Activated CD4-positive, alpha-beta T cell treated with anti-CD3 and anti-CD28 coated beads, Interleukin-2, amount 10 ng/mL, durations not matched to agents 24 days and 14 days (primary cell): ENCODE data around the gene TSBP1. TPM values are rescaled to one million over a fixed set of nuclear protein-coding genes. Genes with fewer than 3 reads are reported as not detected.
"Not testable (repeated sequence)": the region's sequence is repeated elsewhere in the genome, so short reads cannot be mapped to it uniquely, and the experiment has no call there.

ENCODE experiments used
- DNase-seq: peaks from one replicate; pipeline ENCODE4 v3.0.0; 2022
- H3K27ac Mint-ChIP-seq: one replicate; pipeline ENCODE4 v1.8.0; 2022; ENCODE audit warnings: mild to moderate bottlenecking, mixed read lengths
- H3K27me3 Mint-ChIP-seq: one replicate; pipeline ENCODE4 v1.8.0; 2022; ENCODE audit warnings: mixed read lengths
- H3K36me3 Mint-ChIP-seq: one replicate; pipeline ENCODE4 v1.8.0; 2022; ENCODE audit warnings: low read depth, mild to moderate bottlenecking, mixed read lengths
- H3K4me1 Mint-ChIP-seq: one replicate; pipeline ENCODE4 v1.8.0; 2021; ENCODE audit warnings: mixed read lengths
- H3K4me3 Mint-ChIP-seq: one replicate; pipeline ENCODE4 v1.8.0; 2022; ENCODE audit warnings: mild to moderate bottlenecking, moderate library complexity, mixed read lengths
- H3K9me3 Mint-ChIP-seq: one replicate; pipeline ENCODE4 v1.8.0; 2021; ENCODE audit warnings: mixed read lengths
- intact Hi-C: fragments of 100-400 bp; cut with micrococcal nuclease; formaldehyde crosslinking; loops from one replicate; pipeline ENCODE4 v1.15.1; 2023
- total RNA-seq: library from RNA; stranded (reverse); gene quantifications from 2 replicates; pipeline ENCODE4 v1.2.3, GENCODE V29; 2022

The TSBP1 gene
- total RNA-seq, 1 donor from 2014 or later, result not detected

GRCh38 chr6:32358548-32358947 lies 13.2 kb downstream of the TSBP1 start:
- H3K9me3 Mint-ChIP-seq, H3K4me1 Mint-ChIP-seq, H3K27ac Mint-ChIP-seq, DNase-seq, H3K36me3 Mint-ChIP-seq, intact Hi-C loops, H3K4me3 Mint-ChIP-seq: not testable (repeated sequence)
- peaks cover 23% of the 10 kb centered on the region for H3K27me3 Mint-ChIP-seq

DNA sequence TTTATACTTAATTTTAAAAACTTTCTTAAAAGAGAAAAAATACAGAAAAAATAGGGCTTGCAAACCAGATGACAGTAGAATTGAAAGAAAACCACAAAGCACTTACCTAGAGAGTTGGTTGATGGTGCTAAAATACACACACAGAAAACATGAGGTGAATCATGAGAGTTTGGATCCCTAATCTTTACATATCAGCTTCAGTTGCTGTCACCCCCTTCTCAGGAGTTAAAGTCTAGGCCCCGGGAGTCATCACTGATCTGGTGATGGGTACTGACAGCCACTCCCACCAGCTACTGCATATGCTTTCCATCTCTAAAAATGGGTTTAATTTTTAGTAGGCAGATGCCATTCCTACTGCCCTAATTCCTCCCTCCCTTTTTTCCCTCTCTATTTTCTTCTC lies 16.7 kb downstream of the TSBP1 start:
- H3K4me3 Mint-ChIP-seq, result no peak overlapping the region
- peaks cover 2% of the 10 kb centered on the region for H3K4me1 Mint-ChIP-seq
- no peak overlapping the region for H3K27ac Mint-ChIP-seq
- no peak for DNase-seq
- peaks cover 32% of the 10 kb centered on the region for H3K27me3 Mint-ChIP-seq
- intact Hi-C loops, result no loop called here
- no peaks in the 10 kb centered on the region for H3K36me3 Mint-ChIP-seq
- no peaks in the 10 kb centered on the region for H3K9me3 Mint-ChIP-seq

DNA sequence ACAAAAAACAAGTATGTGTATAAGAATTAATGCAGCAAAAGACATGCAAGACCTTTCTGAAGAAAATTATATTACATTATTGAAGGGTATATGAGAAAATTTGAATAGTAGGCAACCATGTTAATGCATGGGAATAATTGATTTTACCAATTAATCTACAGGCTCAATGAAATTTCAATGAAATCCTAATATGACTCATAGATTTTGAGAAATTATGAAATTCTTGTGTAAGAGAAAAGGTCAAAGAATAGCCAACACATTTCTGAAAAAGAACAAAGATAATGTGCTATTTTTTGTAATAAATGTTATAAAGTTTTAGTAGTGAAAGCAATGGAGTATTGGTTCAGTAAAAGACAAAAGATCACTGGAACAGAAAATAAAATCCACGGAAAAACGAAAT lies 18.4 kb downstream of the TSBP1 start:
- intact Hi-C loops, result no loop called here
- Mint-ChIP-seq H3K4me3 (no peak overlapping the region), H3K9me3 (no peaks in the 10 kb centered on the region)

DNA sequence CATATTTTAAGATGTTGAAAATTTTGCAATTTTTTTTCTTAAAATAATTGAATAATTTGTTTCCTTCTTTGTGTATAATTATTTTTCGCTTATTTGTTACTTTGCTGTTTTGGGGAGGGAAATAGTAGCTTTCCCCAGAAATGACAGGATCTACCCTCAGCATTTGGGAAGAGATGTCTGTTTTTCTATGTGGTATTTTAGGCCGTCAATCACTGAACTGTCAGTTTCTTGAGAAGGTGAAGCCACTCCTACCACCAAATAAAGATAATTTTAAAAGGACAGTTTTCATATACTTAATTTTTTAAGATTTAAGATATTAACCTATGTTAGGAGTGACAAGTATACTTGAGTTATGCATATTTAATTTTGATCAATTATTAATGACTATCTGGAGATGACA lies 31.5 kb downstream of the TSBP1 start:
- Mint-ChIP-seq H3K9me3 (no peaks in the 10 kb centered on the region), H3K4me3 (no peak overlapping the region), H3K36me3 (no peaks in the 10 kb centered on the region), H3K27me3 (peaks cover 41% of the 10 kb centered on the region), H3K4me1 (no peaks in the 10 kb centered on the region), H3K27ac (no peak overlapping the region)
- intact Hi-C loops, result no loop called here
- no peak for DNase-seq

More for the DNA sequence above, 18.4 kb downstream of the TSBP1 start:
- Mint-ChIP-seq H3K27ac (no peak overlapping the region), H3K4me1 (peaks cover 2% of the 10 kb centered on the region), H3K36me3 (no peaks in the 10 kb centered on the region), H3K27me3 (peaks cover 43% of the 10 kb centered on the region)
- no peak for DNase-seq

DNA sequence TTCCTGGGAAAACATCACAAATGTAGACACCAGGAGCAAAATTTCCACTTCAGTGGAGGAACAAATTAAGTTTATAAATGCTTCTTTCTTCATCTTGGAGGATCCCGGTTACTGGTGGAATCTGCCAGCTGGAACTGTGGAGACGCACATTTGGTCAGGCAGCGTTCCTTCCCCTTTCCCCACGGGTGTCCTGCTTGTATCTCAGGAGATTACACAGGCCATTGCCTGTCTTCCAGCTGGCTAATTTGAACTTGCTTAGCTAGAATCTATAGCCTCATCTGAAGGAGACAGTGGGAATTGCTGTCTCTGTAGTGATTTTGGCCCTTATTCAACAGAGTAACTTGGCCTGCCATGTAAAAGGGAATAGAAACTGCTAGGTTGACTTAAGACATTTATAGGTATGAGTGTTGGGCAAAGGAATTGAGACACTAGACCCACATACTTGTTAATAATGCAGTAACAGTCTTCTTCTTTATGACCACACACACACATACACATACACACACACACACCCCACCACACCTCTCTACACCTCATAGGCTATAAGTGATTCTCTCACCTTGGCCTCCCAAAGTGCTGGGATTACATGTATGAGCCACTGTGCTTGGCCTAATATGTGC lies 34.4 kb downstream of the TSBP1 start:
- H3K27ac Mint-ChIP-seq, result no peak overlapping the region

GRCh38 chr6:32332433-32332832 lies 39.3 kb downstream of the TSBP1 start:
- H3K9me3 Mint-ChIP-seq, result no peaks in the 10 kb centered on the region
- H3K27ac Mint-ChIP-seq, result no peak overlapping the region
- no peaks in the 10 kb centered on the region for H3K4me1 Mint-ChIP-seq
- intact Hi-C loops, result no loop called here
- no peak overlapping the region for H3K4me3 Mint-ChIP-seq
- no peaks in the 10 kb centered on the region for H3K36me3 Mint-ChIP-seq
- peaks cover 26% of the 10 kb centered on the region for H3K27me3 Mint-ChIP-seq
- no peak for DNase-seq

More for the DNA sequence above, 34.4 kb downstream of the TSBP1 start:
- H3K9me3 Mint-ChIP-seq, result no peaks in the 10 kb centered on the region
- H3K27me3 Mint-ChIP-seq, result peaks cover 51% of the 10 kb centered on the region
- H3K36me3 Mint-ChIP-seq, result no peaks in the 10 kb centered on the region
- DNase-seq, result no peak
- intact Hi-C loops, result no loop called here
- H3K4me1 Mint-ChIP-seq, result no peaks in the 10 kb centered on the region
- H3K4me3 Mint-ChIP-seq, result no peak overlapping the region

GRCh38 chr6:32329141-32329540 lies 42.6 kb downstream of the TSBP1 start:
- DNase-seq, result no peak
- H3K9me3 Mint-ChIP-seq, result no peaks in the 10 kb centered on the region
- peaks cover 4% of the 10 kb centered on the region for H3K4me1 Mint-ChIP-seq
- no peaks in the 10 kb centered on the region for H3K36me3 Mint-ChIP-seq
- H3K4me3 Mint-ChIP-seq, result no peak overlapping the region
- intact Hi-C loops, result no loop called here
- peaks cover 18% of the 10 kb centered on the region for H3K27me3 Mint-ChIP-seq
- H3K27ac Mint-ChIP-seq, result no peak overlapping the region

DNA sequence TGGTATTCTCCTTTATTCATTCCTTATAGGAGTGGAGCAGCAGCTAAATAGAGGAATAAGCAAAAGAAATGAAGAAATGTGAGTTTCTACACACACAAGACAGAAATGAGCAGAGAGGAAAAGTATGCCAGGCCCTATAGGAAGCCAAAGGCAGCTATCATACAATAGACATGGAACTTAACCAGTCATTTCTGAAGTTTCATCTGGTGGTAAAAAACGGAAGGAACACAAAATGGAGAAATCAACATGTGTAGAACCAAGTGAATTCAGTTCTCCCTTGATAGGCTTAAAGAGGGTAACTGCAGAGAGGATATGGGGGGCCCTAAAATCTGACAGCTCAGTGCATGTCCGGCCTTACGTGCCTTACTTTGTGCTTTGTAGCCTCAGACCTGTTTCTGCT lies 44.6 kb downstream of the TSBP1 start:
- no peak for DNase-seq
- intact Hi-C loops, result no loop called here
- Mint-ChIP-seq H3K4me3 (no peak overlapping the region), H3K9me3 (no peaks in the 10 kb centered on the region), H3K27ac (no peak overlapping the region), H3K36me3 (no peaks in the 10 kb centered on the region), H3K4me1 (peaks cover 4% of the 10 kb centered on the region), H3K27me3 (peaks cover 23% of the 10 kb centered on the region)

DNA sequence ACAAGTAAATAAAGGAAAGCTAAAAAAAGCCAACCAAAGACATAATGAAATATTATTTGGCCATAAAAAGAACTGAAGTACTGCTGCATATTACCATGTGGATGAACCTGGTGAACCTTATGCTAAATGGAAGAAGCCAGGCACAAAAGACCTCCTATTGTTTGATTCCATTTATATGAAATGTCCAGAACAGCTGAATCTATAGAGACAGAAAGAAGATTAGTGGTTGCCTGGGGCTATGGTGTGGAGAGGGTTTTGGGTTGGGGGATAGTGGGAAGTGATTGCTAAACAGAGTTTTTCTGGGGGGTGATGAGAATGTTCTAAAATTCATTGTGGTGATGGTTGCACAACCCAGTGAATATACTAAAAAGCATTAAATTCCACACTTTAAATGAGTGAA lies 53.2 kb downstream of the TSBP1 start:
- H3K27me3 Mint-ChIP-seq, result peaks cover 55% of the 10 kb centered on the region
- intact Hi-C loops, result no loop called here
- H3K4me1 Mint-ChIP-seq, result no peaks in the 10 kb centered on the region
- DNase-seq, result no peak
- H3K36me3 Mint-ChIP-seq, result no peaks in the 10 kb centered on the region
- H3K4me3 Mint-ChIP-seq, result no peak overlapping the region
- H3K9me3 Mint-ChIP-seq, result no peaks in the 10 kb centered on the region
- H3K27ac Mint-ChIP-seq, result no peak overlapping the region

DNA sequence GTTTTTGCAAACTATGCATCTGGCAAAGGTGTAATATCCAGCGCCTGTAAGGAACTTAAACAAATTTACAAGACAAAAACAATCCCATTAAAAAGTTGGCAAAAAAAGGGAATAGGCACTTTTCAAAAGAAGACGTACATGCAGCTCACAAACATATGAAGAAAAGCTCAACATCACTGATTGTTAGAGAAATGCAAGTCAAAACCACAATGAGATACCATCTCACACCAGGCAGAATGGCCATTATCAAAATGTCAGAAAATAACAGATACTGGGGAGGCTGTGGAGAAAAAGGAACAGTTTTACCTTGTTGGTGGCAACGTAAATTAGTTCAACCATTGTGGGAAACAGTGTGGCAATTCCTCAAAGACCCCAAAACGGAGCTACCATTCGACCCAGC lies 54.2 kb downstream of the TSBP1 start:
- intact Hi-C loops, result no loop called here
- Mint-ChIP-seq H3K4me1 (no peaks in the 10 kb centered on the region), H3K36me3 (no peaks in the 10 kb centered on the region), H3K4me3 (no peak overlapping the region), H3K9me3 (no peaks in the 10 kb centered on the region), H3K27ac (no peak overlapping the region), H3K27me3 (peaks cover 49% of the 10 kb centered on the region)
- no peak for DNase-seq

DNA sequence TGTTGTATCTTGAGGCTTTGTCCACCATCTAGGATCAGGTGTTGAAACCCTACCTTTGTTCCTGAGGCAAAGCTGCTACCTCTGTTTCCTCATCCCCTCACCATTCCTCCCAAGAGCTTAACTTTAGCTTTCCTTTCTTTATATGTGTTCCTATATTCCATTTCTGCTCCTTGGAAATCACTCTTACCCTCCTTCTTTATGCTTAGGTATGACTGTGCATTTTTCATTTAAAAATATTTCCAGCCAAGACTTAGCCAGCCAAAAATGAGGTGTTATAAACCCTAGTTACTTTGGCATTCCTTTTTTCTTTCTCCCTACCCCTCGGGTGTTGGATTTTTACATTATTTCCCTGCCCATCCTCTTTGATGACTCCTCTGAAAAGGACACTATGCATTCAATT lies 57.7 kb downstream of the TSBP1 start:
- peaks cover 51% of the 10 kb centered on the region for H3K27me3 Mint-ChIP-seq
- no peak overlapping the region for H3K4me3 Mint-ChIP-seq
- H3K36me3 Mint-ChIP-seq, result no peaks in the 10 kb centered on the region
- no peak for DNase-seq
- intact Hi-C loops, result no loop called here
- no peak overlapping the region for H3K27ac Mint-ChIP-seq
- H3K4me1 Mint-ChIP-seq, result no peaks in the 10 kb centered on the region
- H3K9me3 Mint-ChIP-seq, result no peaks in the 10 kb centered on the region

DNA sequence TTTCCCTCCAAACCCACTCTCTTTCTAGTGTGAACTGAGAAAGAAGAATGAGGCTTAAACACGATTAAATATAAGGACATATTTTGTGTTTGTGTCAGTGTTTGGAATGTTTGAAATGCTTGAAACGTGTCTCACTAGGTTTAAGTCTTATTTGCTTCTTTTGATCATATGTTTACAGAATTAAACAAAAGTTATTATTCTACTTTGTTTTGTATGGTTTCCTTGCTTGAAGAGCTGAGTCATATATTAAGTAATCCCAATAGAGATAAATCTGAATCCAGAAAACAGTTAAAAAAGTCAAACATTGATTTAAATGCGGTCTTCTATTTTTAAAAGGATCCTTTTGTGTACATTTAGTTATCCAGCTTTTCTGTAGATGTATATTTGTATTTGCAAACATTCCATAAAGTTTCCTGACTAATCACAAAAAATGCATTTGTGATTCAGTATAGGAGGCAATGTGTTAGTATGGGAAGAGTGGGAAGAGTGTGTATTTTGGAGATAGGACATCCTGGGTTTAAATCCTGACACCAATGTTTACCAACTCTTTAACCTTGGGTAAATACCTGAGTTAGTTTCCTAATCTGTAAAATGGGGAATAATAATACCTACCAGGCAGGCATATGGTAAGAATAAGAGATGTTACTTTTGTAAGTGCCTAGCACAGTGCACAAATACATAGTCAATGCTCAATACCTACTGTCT lies 72.9 kb downstream of the TSBP1 start:
- Mint-ChIP-seq H3K4me3 (no peak overlapping the region), H3K36me3 (no peaks in the 10 kb centered on the region), H3K27ac (no peak overlapping the region), H3K9me3 (no peaks in the 10 kb centered on the region), H3K27me3 (peaks cover 38% of the 10 kb centered on the region), H3K4me1 (no peaks in the 10 kb centered on the region)
- intact Hi-C loops, result no loop called here
- DNase-seq, result no peak

DNA sequence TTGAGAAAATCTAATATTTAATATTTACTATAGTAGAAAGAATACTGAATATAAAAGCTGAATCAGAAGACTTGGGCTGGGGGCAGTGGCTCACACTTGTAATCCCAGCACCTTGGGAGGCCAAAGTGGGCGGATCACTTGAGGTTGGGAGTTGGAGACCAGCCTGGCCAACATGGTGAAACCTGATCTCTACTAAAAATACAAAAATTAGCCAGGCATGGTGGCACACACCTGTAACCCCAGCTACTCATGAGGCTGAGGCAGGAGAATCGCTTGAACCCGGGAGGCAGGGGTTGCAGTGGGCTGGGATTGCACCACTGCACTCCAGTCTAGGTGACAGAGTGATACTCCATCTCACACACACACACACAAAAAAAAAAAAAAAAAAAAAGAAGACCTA lies 76.7 kb downstream of the TSBP1 start:
- DNase-seq, H3K27ac Mint-ChIP-seq, H3K36me3 Mint-ChIP-seq, H3K4me3 Mint-ChIP-seq, intact Hi-C loops, H3K9me3 Mint-ChIP-seq, H3K4me1 Mint-ChIP-seq: not testable (repeated sequence)
- H3K27me3 Mint-ChIP-seq, result peaks cover 58% of the 10 kb centered on the region

DNA sequence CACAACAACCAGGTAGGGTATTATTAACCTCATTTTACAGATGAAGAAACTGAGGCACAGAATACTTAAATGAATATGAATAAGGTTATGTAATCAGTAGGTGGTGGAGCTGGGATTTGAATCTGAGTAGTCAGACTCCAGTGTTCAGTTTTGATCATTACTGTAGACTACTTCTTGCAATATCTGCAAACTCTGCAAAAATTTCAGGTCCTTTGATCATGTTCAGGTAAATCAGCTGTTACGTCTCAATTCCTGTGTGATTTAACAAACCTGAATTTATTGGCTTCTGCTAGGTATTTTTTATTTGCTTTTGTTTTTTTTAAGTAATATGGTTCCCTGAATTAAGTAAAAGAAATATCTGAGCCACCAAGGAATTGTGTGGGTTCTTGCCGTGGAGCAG lies 77.1 kb downstream of the TSBP1 start:
- H3K4me3 Mint-ChIP-seq, result no peak overlapping the region
- H3K36me3 Mint-ChIP-seq, result no peaks in the 10 kb centered on the region
- peaks cover 60% of the 10 kb centered on the region for H3K27me3 Mint-ChIP-seq

GRCh38 chr6:32293695-32294094 lies 78.0 kb downstream of the TSBP1 start:
- no peaks in the 10 kb centered on the region for H3K4me1 Mint-ChIP-seq
- no peaks in the 10 kb centered on the region for H3K36me3 Mint-ChIP-seq
- peaks cover 57% of the 10 kb centered on the region for H3K27me3 Mint-ChIP-seq
- intact Hi-C loops, result no loop called here
- no peak for DNase-seq
- no peak overlapping the region for H3K4me3 Mint-ChIP-seq
- H3K27ac Mint-ChIP-seq, result no peak overlapping the region
- no peaks in the 10 kb centered on the region for H3K9me3 Mint-ChIP-seq

More for the DNA sequence above, 77.1 kb downstream of the TSBP1 start:
- no peak for DNase-seq
- Mint-ChIP-seq H3K4me1 (no peaks in the 10 kb centered on the region), H3K27ac (no peak overlapping the region), H3K9me3 (no peaks in the 10 kb centered on the region)
- intact Hi-C loops, result no loop called here
